GM19455 (cell line): ENCODE data around the gene SOAT2.

Source experiments
- ATAC-seq: cut with Tn5 transposase; IDR thresholded peaks from one replicate; pipeline ENCODE4 v1.9.1; 2021; ENCODE audit not compliant: unreplicated experiment

SOAT2 gene

GRCh38 chr12:53102883-53103807 lies at the start of gene SOAT2:
Gene SOAT2 (plus strand): TSS chr12:53103486. CDS start chr12:53103578, 92 bp downstream.
- ATAC-seq, result no peak

GRCh38 chr12:53054112-53054878 lies 49.0 kb upstream of the SOAT2 start:
- peak; percentile 93 for ATAC-seq

GRCh38 chr12:53055471-53056266 lies 47.6 kb upstream of the SOAT2 start:
- no peak for ATAC-seq

GRCh38 chr12:53056296-53056695 lies 47.0 kb upstream of the SOAT2 start:
- no peak for ATAC-seq

DNA sequence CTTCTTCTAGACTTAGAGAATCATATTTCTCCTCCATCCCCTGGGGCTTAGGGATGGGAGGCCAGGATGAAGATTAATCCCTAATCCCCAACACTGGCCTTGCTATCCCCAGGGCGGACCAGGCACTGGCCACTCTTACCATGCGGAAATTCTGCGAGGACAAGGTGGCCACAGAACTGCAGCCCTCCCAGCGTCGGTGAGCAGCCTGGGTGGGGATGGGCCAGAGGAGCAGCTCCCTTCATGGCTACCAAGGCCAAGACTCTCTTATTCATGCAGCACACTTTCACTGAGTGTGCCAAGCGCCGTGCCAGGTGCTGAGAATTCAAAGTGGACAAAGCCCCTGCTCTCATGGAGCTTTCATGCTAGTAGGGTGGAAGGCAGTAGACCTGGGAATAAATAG lies 46.4 kb upstream of the SOAT2 start:
- ATAC-seq, result no peak

- no peak for ATAC-seq
Measured at GRCh38 chr12:53057816-53058500, 45.3 kb upstream of the SOAT2 start.

- no peak for ATAC-seq
Measured at GRCh38 chr12:53058674-53059433, 44.4 kb upstream of the SOAT2 start.

GRCh38 chr12:53059434-53060063 lies 43.7 kb upstream of the SOAT2 start:
- no peak for ATAC-seq

DNA sequence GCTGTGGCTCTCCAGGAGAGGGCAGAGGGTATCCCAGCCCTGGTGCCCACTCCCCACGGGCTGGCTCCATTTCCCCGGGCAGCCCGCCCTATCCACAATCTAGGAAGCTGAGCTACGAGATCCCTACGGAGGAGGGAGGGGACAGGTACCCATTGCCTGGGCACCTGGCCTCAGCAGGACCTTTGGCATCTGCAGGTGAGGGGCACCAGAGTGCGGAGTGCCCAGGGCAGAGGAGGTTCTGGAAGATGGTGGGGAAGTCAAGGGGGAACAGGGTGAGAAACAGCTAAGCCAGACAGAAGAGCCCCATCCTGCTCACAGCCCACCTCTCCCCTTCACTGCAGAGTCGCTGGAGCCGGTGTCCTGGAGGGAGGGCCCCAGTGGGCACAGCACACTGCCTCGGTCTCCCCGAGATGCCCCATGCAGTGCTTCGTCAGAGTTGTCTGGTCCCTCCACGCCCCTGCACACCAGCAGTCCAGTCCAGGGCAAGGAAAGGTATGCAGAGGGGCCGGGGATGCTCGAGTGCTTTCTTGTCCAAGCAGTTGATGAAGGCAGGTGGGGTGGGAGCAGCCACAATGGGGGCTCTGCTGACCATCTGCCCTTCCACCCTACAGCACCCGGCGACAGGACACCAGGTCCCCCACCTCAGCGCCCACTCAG lies 43.1 kb upstream of the SOAT2 start:
- no peak for ATAC-seq

DNA sequence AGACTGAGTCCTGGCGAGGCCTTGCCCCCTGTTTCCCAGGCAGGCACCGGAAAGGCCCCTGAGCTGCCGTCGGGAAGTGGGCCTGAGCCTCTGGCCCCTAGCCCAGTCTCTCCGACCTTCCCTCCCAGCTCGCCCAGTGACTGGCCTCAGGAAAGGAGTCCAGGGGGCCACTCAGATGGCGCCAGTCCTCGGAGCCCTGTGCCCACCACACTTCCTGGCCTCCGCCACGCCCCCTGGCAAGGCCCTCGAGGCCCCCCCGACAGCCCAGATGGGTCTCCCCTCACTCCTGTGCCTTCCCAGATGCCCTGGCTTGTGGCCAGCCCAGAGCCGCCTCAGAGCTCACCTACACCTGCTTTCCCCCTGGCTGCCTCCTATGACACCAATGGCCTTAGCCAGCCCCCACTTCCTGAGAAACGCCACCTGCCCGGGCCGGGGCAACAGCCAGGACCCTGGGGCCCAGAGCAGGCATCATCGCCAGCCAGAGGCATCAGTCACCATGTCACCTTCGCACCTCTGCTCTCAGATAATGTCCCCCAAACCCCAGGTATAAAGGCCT lies 42.5 kb upstream of the SOAT2 start:
- no peak for ATAC-seq

GRCh38 chr12:53061404-53062010 lies 41.8 kb upstream of the SOAT2 start:
- ATAC-seq, result no peak

DNA sequence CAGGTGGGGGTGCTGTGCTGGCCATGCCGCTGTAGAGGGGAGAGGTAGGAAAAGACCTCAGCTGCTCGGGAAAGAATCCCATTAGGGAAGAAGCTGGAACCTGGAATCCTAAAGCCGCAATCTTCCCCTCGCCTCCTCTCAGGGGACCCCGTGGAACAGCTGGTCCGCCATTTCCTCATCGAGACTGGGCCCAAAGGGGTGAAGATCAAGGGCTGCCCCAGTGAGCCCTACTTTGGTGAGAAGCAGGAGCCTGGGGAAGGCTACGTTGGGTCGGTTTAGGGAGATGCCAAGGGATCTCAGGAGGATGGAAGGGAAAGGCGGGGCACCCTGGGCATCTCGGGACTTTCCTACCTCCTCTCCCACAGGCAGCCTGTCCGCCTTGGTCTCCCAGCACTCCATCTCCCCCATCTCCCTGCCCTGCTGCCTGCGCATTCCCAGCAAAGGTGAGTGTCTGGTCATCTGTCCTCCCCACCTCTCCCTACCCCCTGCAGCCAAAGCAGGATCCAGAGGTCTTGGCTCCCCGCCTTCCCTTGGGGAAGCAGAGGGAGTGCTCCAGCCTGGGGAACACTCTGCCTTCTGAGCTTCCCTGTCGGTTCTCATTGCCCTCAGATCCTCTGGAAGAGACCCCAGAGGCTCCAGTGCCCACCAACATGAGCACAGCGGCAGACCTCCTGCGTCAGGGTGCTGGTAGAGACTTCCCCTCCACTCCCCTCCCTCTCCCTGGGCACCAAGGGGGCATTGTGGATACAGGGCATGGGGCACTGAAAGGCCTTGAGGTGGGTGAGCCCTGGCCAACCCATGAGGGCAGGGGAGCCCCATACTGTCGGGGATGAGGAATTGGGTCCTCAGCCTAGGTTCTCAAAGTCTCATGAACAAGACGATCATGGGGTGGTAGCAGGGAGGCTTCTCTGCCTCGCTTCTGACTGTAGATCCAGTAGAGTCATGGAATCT lies 41.0 kb upstream of the SOAT2 start:
- no peak for ATAC-seq

DNA sequence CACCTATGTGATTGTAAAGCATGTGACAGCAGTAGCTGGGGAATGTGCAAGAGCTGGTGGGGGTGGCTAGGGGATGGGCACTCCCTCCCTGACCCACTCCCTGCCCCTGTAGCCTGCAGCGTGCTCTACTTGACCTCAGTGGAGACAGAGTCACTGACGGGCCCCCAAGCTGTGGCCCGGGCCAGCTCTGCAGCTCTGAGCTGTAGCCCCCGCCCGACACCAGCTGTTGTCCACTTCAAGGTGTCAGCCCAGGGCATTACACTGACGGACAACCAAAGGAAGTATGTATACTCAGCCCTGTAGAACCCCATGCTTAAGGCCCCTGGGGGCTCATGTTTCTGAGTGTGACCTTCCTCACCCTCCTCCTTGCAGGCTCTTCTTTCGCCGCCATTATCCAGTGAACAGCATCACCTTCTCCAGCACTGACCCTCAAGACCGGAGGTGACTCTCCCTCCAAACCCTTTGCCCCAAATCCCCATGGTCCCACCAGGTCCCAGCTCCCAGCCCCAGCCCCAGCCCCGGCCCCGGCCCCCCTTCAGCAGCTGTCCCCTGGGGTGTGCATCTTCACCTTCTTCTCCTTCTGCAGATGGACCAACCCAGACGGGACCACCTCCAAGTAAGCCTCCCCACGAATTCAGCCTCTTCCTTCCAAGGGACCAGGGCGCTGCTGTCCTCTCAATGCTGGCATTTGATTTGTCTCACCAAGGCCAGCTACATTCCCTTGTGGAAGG lies 40.1 kb upstream of the SOAT2 start:
- no peak for ATAC-seq

DNA sequence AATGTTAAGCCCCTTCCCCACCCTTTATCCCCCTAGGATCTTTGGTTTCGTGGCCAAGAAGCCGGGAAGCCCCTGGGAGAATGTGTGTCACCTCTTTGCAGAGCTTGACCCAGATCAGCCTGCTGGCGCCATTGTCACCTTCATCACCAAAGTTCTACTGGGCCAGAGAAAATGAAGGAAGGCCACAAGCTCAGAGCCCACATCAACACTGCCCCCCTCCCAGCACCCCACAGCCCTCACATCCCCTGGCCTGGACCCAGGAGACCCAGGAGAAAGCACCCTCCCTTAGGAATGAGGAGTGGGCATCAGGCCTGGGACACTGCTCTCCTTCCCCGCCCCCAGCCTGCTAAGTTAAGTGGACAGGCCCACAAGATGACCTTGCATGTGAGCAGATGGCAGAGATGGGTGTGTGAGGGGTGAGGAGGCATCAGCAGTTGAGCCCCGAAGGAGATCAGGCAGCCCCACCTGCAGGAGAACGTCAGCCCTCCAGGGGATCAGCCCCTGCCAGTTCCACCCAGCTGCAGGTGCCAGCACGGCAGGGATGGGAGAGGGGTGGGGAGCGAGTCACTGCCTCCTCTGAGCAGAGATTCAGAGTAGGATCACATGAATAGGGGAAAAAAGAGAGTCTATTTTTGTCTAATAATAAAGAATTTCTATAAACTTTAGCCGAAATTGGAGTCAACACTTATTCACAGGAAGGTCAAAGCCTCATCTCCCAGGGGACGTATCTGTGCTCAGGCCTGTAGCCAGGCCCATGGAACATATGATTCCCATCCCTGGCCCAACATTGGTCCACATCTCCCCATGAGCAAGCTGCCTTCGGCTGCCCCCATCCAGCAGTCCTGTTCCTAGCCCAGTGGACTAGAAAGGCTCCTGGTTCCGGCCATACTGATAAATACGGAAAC lies 39.3 kb upstream of the SOAT2 start:
- no peak for ATAC-seq
